PFSK-1 (cell line): ENCODE data around the gene ATP5PF.

Experiments
- FOXP2 ChIP-seq: optimal IDR thresholded peaks from 2 replicates; pipeline ENCODE3; 2011; ENCODE audit warnings: borderline replicate concordance, control low read depth, inconsistent platforms; ENCODE audit not compliant: insufficient read depth; ENCODE audit errors: extremely low read length, extremely low read depth
- POLR2AphosphoS5 ChIP-seq: IDR thresholded peaks from 2 replicates; pipeline ENCODE4 v1.6.1; 2012; ENCODE audit warnings: low read depth, mild to moderate bottlenecking, control low read depth, low read length, moderate library complexity
- REST ChIP-seq, 2 experiments: IDR thresholded peaks; 2 replicates each; pipeline versions ENCODE4 v1.6.1 to v1.8.0; 2011 to 2012; ENCODE audit warnings: low read depth in 2 of 2, low read length in 2 of 2, control low read depth in 1 of 2, inconsistent platforms in 1 of 2, mild to moderate bottlenecking in 1 of 2, moderate library complexity in 1 of 2; ENCODE audit not compliant: insufficient read depth in 1 of 2
- SIN3A ChIP-seq: IDR thresholded peaks from 2 replicates; pipeline ENCODE4 v1.6.1; 2012; ENCODE audit warnings: mild to moderate bottlenecking, low read length, moderate library complexity, borderline replicate concordance; ENCODE audit not compliant: insufficient read depth
- TAF1 ChIP-seq: IDR thresholded peaks from 2 replicates; pipeline ENCODE4 v1.6.1; 2012; ENCODE audit warnings: low read length, control low read depth, borderline replicate concordance; ENCODE audit not compliant: insufficient read depth

Gene ATP5PF

GRCh38 chr21:25756190-25756932, 21.7 kb upstream of the ATP5PF start:
- no peak for TF ChIP-seq TAF1
- TF ChIP-seq POLR2AphosphoS5: no peak
- TF ChIP-seq REST (IDR thresholded peaks at IDR 0.05; ENCODE audit: insufficient read depth in 1 of 2, low read depth in 2 of 2, low read length in 2 of 2): no peak
- no peak for TF ChIP-seq SIN3A
- no peak for TF ChIP-seq FOXP2

DNA sequence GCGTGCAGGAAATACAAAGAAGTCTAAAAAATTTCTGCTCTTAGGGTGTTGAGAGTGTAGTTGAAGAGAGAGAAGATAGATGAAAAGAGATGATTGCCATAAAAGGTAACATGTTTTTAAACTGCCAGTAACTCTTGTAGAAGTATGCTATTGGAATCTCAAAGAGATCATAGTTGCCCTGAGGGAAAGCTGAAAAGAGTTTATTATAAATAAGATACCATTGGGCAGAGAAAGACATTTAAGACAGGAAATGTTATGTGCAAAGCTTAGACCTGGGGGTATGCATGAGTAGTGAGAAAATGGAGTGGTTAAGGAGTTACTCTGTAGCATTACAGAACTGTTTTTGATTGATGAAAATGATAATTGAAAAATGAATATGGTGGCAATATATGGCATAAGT, 17.7 kb upstream of the ATP5PF start:
- TF ChIP-seq REST (IDR thresholded peaks at IDR 0.05; ENCODE audit: insufficient read depth in 1 of 2, low read depth in 2 of 2, low read length in 2 of 2) (no peak), POLR2AphosphoS5 (no peak), FOXP2 (no peak), TAF1 (no peak), SIN3A (no peak)

- no peak for TF ChIP-seq TAF1
Observed at GRCh38 chr21:25750085-25750484, 15.4 kb upstream of the ATP5PF start.

DNA sequence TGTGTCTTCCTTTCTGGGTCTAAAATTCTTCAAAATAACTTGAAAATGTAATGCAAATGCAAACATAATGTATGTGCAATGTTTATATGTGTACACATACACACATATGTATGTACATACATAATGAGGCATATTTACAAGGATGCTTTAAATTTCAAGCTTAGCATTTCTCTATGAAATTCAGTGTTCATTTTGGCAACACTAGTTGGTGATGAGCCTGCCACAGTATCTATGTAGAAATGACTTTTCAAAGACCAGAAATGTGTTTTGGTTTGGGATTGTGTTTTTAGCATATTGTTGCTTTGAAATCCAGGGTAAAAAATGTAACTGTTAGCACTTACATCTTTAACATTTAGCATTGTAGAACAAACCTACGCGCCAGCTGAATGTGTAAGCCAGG, 10.2 kb upstream of the ATP5PF start:
- TF ChIP-seq TAF1: no peak
- TF ChIP-seq POLR2AphosphoS5: no peak
- no peak for TF ChIP-seq FOXP2
- no peak for TF ChIP-seq REST (IDR thresholded peaks at IDR 0.05; ENCODE audit: insufficient read depth in 1 of 2, low read depth in 2 of 2, low read length in 2 of 2)
- no peak for TF ChIP-seq SIN3A

DNA sequence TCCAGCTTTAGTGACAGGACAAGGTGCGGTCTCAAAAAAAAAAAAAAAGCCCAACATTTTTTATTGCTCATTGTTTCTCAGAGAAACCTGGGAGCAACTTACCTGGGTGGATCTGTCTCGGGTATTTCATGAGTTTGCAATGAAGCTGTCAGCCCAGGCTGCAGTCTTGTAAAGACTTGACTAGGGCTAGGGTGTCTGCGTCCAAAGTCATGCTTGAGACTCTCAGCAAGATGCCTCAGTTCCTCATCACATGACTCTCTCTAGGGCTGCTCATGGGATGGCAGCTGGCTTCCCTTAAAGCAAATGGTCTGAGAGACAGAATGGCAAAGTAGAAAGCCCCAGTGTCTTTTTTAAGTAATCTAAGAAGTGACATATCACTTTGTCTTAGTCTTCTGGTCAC, 8.2 kb upstream of the ATP5PF start:
- TF ChIP-seq TAF1 (no peak), SIN3A (no peak), REST (IDR thresholded peaks at IDR 0.05; ENCODE audit: insufficient read depth in 1 of 2, low read depth in 2 of 2, low read length in 2 of 2) (no peak), POLR2AphosphoS5 (no peak), FOXP2 (no peak)
